Epithelial cell of esophagus (primary cell): ENCODE results near the gene TSC22D3.
"Not testable (repeated sequence)": the region's sequence is repeated elsewhere in the genome, so short reads cannot be mapped to it uniquely, and the experiment has no call there.

Experiments
- DNase-seq: peaks from one replicate; pipeline ENCODE4 v3.0.0; 2010; ENCODE audit warnings: low read depth
- H3K4me3 ChIP-seq: 2 replicates; pipeline ENCODE4 v1.5.1; 2011; ENCODE audit warnings: mild to moderate bottlenecking, low read length, control low read depth
- CTCF ChIP-seq: IDR thresholded peaks from 2 replicates; pipeline ENCODE4 v1.5.1; 2011; ENCODE audit warnings: low read depth, mild to moderate bottlenecking, low read length, control low read depth, inconsistent platforms; ENCODE audit not compliant: insufficient read depth; ENCODE audit errors: missing control alignments

TSC22D3 gene

GRCh38 chrX:107675823-107676555 is 99.6 kb downstream of the TSC22D3 start:
- TF ChIP-seq CTCF = no peak
- DNase-seq = peak; percentile 46
- peak overlapping the region; percentile 69 for H3K4me3 ChIP-seq

- DNase-seq = no peak
- no peak for TF ChIP-seq CTCF
- H3K4me3 ChIP-seq = peak overlapping the region; percentile 69
Observed at GRCh38 chrX:107675365-107675654, 100.3 kb downstream of the TSC22D3 start.

GRCh38 chrX:107674480-107675364 is 100.9 kb downstream of the TSC22D3 start:
- TF ChIP-seq CTCF = no peak
- peak; percentile 50 for DNase-seq
- H3K4me3 ChIP-seq = peak overlapping the region; percentile 69

DNA sequence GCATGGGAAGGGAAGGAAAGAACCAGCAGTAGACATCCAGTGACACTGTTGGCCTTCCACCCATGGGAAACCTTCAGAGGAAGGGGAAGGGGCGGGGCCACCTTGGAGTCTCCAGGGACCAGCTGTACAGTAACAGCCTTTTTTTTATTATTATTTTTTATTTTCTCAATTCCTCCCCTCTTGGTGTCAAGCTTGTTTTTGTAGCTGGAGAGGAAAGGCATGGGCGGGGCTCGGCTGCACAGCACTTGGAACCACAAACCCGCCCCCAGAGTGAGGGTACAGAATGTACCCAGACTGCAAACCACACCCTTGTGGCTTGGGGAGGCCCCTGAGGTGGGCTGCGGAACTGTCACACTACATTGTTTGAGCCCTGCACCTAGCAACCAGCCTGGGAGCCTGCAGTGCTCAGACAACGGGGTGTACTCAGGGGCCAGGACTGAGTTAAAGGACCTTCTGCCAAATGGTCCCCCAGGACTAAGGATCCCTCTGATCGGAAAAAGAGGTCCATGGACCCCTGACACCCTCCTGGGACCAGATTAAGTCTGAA is 101.6 kb downstream of the TSC22D3 start:
- peak overlapping the region; percentile 1 for H3K4me3 ChIP-seq
- no peak for TF ChIP-seq CTCF
- DNase-seq = peak; percentile 42

DNA sequence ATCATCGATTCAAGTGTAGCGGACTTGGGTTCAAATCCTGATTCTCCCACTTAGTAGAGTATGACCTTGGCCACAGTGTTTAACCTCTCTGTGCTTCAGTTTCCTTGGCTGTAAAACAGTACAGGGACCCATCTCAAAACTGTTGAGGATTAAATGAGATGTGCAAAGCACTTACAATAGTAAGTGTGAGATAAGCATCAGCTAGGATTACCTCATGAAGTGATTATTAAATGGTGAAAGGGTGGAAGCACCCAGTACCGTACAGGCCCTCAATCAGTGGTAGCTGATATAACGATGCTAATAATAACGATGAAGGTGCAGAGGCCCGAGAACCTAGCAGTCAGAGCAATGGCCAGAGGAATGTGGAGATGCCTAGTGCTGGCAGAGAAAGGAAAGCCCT is 102.2 kb downstream of the TSC22D3 start:
- no peak overlapping the region for H3K4me3 ChIP-seq
- no peak for DNase-seq
- TF ChIP-seq CTCF = no peak

GRCh38 chrX:107672955-107673378 is 102.6 kb downstream of the TSC22D3 start:
- TF ChIP-seq CTCF = peak; percentile 76
- peak; percentile 80 for DNase-seq
- no peak overlapping the region for H3K4me3 ChIP-seq

DNA sequence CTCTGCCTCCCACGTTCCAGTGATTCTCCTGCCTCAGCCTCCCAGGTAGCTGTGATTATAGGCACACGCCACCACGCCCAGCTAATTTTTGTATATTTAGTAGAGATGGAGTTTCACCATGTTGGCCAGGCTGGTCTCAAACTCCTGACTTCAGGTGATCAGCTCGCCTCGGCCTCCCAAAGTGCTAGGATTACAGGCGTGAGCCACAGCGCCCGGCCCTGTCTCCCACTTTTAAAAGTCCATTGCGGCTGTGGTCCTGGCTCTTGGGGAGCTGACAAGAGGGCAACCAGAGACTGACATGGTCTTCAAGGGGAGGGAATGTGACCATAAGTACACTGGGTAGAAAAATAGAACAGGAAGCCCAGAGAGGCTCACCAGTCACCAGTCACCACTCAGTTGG is 104.3 kb downstream of the TSC22D3 start:
- DNase-seq, H3K4me3 ChIP-seq: not testable (repeated sequence)
